A549 treated with AZD2906 at 1 μM for 4 hours (cell line): ENCODE data around the gene HNRNPA2B1. TPM values are rescaled to one million over a fixed set of nuclear protein-coding genes. Genes with fewer than 3 reads are reported as not detected.

Experiments
- total RNA-seq: library from RNA; stranded (reverse); fragments of 200-300 nt; extraction: Qiagen RNA extraction; gene quantifications from 5 replicates; pipeline ENCODE4 v1.2.3, GENCODE V29; 2022

HNRNPA2B1 gene
- total RNA-seq, result 1,084 to 1,451 TPM (median 1,198 TPM) in 5 replicates

GRCh38 chr7:26200444-26201246, at the start of gene HNRNPA2B1:
HNRNPA2B1 (minus strand) TSS chr7:26200746; CDS start chr7:26200577, 169 bp downstream.

GRCh38 chr7:26201247-26202018, 887 bp upstream of the HNRNPA2B1 start, which contains the start of gene CBX3:
CBX3 (plus strand) TSS chr7:26201745; CDS start chr7:26202999, 1,254 bp downstream.

DNA sequence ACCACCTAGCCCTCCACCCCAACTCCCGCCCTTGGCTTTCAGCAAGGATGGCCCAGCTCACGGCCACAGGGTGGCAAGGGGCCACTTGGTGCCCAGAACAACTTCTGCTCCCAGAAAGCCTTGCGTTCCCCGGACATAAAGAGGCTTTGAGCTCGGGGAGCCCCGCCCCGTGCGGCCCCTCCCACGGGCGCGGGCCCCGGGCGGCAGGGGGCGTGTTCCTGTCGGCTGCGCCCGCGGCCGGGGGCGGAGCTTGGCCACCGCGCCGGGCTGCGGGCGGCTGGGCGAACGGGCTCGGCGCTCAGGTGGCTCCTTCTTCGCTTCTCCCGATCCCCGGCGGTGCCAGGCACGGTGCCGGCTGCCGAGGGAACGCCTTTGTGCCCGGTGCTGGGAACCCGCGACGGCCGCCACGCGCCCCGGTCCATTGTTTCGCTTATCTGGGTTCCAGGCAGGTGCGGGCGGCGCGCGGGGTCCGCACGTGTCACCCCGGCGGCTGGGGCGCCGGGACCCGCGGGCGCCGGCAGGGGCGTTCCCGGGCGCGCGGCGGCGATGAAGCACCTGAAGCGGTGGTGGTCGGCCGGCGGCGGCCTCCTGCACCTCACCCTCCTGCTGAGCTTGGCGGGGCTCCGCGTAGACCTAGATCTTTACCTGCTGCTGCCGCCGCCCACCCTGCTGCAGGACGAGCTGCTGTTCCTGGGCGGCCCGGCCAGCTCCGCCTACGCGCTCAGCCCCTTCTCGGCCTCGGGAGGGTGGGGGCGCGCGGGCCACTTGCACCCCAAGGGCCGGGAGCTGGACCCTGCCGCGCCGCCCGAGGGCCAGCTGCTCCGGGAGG, 48.4 kb downstream of the HNRNPA2B1 start, which contains the start of gene NFE2L3:
Gene NFE2L3 (plus strand): TSS at position 246 of the 829 bp plus-strand sequence. CDS start 301 bp downstream, at position 547.

Other genes with a start within 250 kb of the HNRNPA2B1 start
- gene NFE2L3, start 48.5 kb downstream of the HNRNPA2B1 start, total RNA-seq, result 7.5 to 9.1 TPM (median 7.7 TPM) in 5 replicates
- 216 to 269 TPM (median 223 TPM) in 5 replicates for gene CBX3, start 999 bp upstream of the HNRNPA2B1 start, total RNA-seq
- 4.1 to 6.4 TPM (median 5.5 TPM) in 5 replicates for gene SNX10, start 91.1 kb upstream of the HNRNPA2B1 start, total RNA-seq